ENCODE data around the gene THRA.
A peak's percentile ranks its signal among the peaks of the same experiment; 100 is the strongest.

Gene THRA

GRCh38 chr17:40027614-40028012 is 35.2 kb upstream of the THRA start:
- no peak for DNase-seq

- no peak for DNase-seq
Measured at GRCh38 chr17:40028595-40028994, 34.2 kb upstream of the THRA start.

GRCh38 chr17:40031706-40032105 is 31.1 kb upstream of the THRA start:
- no peak for DNase-seq

GRCh38 chr17:40032322-40033320 is 30.1 kb upstream of the THRA start:
- no peak for DNase-seq

- DNase-seq: no peak
Measured at GRCh38 chr17:40033339-40033738, 29.4 kb upstream of the THRA start.

GRCh38 chr17:40034426-40035161 is 28.2 kb upstream of the THRA start:
- DNase-seq: no peak

GRCh38 chr17:40035162-40035559 is 27.6 kb upstream of the THRA start:
- peak in 1 of 2 experiments; percentile 35 for DNase-seq

- DNase-seq: no peak
Measured at GRCh38 chr17:40038882-40039513, 23.8 kb upstream of the THRA start.

GRCh38 chr17:40041196-40041595 is 21.6 kb upstream of the THRA start:
- no peak for DNase-seq

GRCh38 chr17:40056379-40057015 is 6.3 kb upstream of the THRA start:
- DNase-seq: no peak

- no peak for DNase-seq
Measured at GRCh38 chr17:40058186-40058784, 4.5 kb upstream of the THRA start.

- DNase-seq: no peak
Measured at GRCh38 chr17:40058865-40059264, 3.9 kb upstream of the THRA start.

GRCh38 chr17:40059729-40060475 is 2.9 kb upstream of the THRA start:
- no peak for DNase-seq

- DNase-seq: no peak
Measured at GRCh38 chr17:40060887-40061608, 1.7 kb upstream of the THRA start.

- no peak for DNase-seq
Measured at GRCh38 chr17:40061609-40062038, 1.1 kb upstream of the THRA start.

- DNase-seq: peak in 1 of 2 experiments; percentile 49
Measured at GRCh38 chr17:40063187-40063771, 514 bp downstream of the THRA start.

GRCh38 chr17:40063901-40064531 is 1.3 kb downstream of the THRA start:
- DNase-seq: peak in 1 of 2 experiments; percentile 38

- no peak for DNase-seq
Measured at GRCh38 chr17:40064971-40065768, 2.4 kb downstream of the THRA start.
